GM18519 (cell line): ENCODE data around the gene SEMA3F.
"Not testable (repeated sequence)": the region's sequence is repeated elsewhere in the genome, so short reads cannot be mapped to it uniquely, and the experiment has no call there.

ENCODE experiments used
- ATAC-seq: cut with Tn5 transposase; IDR thresholded peaks from one replicate; pipeline ENCODE4 v1.9.1; 2021; ENCODE audit warnings: mild to moderate bottlenecking, moderate library complexity; ENCODE audit not compliant: unreplicated experiment, low FRiP score

The SEMA3F gene

DNA sequence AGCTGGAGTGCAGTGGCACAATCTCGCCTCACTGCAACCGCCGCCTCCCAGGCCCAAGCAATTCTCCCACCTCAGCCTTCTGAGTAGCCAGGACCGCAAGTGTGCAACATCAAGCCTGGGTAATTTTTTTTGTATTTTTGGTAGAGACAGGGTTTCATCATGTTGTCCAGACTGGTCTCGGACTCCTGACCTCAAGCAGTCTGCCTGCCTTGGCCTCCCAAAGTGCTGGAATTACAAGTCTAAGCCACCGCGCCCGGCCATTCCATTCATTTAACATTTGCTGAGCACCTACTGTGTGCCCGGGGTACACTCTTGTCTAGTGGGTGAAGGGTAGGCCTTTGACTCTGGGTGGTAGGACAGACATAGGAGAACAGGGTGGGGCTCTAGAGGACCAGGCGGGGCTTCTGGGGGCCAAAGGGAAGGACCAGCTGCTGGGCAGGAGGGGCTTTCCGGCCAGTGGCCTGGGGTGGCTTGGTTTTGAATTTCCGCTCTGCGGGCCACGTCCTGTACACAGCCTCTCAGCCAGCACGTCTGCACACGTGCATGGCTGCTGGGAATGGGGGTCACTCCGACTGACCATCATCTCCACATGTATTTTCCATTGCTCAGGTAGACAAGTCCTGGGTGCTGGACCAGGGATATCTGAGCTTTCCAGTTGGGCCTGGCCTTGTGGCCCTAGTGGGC lies 52.4 kb downstream of the SEMA3F start:
- no peak for ATAC-seq

DNA sequence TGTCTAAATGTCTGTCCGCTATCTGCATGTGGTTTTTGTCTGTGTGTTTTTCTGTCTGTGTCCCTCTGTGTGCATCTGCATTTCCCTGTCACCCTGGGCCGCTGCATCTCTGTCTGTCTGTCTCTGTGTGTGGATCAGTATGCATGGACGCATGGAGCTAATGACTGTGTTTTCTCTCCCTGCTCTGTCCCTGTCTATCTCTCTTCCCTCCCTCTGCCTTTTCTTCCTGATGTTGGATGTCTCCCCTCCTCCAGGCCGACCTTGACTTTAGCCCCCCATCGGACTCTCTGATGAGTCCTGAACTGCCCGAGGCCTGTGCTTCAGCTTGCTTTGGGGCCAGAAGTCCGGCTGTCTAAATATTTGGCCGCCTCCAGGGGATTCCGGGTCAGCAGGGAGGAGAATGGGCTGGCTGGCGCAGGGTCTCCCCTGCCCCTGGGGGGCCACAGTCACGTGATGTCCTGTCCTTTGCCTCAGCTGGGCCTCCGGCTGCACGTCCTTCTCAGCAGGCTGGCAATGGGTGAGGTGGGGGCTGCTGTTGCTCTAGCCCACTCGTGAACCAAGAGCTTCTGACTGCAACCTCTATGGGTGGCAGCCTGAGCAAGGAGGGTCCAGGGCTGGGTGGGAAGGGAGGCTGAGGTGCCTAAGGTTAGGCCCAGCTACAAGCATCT lies 53.7 kb downstream of the SEMA3F start:
- no peak for ATAC-seq

GRCh38 chr3:50210176-50210509 lies 55.0 kb downstream of the SEMA3F start:
- ATAC-seq, result no peak

DNA sequence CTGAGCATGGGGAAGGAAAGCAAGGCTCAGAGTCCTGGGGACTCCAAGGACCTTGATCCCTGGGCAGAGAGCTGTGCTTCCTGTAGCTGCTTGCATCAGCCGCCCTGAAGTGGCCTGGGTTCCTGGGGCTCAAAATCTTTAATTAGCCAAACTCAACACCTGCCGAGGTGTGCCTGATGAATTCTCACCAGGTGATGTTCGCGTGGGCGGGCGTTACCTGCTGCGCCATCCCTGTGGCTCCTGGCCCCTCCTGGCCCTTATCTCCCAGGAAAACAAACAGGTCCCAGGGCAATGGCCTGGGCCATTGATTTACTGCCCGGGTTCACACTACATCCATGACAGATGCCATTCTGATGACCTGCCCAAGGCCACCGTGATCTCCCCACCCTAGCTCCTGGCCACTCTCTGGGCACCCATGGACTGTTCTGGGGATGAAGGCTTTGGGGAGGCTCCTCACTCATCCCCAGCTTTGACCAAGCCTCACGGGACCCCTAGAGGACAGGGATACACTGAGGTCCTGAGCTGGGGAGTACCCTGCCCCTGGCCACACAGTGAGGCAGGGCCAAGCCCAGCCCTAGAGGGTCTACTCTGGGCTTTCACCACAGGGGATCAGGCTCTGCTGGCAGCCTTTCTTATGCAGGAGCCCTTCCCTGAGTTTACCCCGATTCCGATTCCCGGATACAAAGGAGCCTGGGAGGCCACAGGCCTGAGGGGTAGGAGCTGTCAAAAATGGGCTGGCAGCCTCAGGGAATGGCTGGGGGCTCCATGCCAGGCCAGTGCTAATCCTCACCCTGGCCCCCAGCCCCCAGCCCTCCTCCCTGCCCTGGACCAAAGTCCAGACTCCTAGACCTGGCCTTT lies 55.6 kb downstream of the SEMA3F start:
- ATAC-seq, result no peak

DNA sequence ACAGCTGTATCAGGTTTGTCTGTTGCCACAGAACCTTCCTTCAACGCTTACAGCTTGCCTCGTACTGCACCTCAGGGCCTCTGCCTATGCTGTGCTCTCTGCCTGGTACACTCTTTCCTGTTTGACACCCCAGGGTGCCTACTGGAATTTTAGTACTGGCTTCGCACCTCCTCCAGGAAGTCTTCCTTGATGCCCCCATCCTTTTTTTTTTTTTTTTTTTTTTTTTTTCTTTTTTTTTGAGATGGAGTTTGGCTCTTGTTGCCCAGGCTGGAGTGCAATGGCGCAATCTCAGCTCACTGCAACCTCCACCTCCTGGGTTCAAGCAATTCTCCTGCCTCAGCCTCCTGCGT lies 56.2 kb downstream of the SEMA3F start:
- ATAC-seq, result not testable (repeated sequence)

DNA sequence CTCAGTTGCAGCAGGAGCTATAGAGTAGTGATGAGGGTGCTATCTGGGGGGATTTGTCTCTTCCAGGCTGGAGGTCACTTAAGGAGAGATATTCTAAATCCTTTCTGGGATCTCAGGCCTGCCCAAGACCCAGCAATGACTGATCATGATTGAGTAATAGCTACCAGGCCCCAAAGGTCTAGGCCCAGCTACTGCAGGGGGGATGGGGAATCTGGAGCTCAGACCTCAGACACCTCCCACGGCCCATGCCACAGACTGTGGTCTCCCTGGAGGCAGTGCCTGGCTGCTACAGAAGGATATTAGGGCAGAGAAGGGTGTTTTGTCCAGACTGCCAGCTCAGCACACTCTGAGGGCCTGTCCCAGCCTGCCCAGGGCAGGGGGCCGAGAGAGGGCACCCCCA lies 56.8 kb downstream of the SEMA3F start:
- ATAC-seq, result no peak

GRCh38 chr3:50212502-50212901 lies 57.4 kb downstream of the SEMA3F start:
- no peak for ATAC-seq

- ATAC-seq, result no peak
Measured at GRCh38 chr3:50212971-50213370, 57.8 kb downstream of the SEMA3F start.

DNA sequence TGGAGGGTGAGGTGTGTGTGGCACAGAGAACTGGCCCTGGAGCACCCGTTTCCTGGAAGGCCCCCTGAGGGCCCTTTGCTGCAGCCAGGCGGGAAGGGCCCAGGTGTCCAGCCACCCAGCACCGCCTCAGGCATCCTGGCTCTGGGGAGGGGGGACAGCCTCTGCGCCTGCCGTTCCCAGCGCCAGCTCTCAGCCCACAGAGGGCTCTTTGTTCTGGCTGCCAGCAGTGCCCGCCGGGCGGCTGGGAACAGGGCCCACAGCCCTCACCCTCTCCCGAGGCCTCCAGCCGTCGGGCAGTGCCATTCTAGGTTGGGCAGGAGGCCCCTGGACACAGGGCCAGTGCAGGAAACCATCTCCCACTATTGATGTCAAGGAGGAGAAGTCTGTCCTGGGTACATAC lies 58.2 kb downstream of the SEMA3F start:
- no peak for ATAC-seq

DNA sequence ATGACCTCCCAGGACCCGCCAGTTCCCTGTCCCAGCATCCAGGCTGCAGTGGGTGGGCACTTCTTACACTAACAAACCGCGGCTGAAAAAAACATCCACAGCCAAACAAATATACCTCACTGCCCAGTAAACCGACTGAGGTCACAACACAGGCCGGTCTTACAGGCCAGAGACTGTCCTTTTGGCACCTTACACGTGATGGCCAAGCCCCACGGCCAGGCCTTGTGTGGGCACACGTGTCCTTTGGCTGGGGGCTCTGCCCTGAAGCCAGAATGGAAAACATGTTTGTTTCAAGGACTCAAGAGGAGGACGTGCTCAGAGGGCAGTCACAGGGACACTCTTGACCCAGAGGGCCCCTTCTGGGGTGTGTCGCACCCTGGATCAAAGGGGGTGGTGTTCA lies 59.7 kb downstream of the SEMA3F start:
- ATAC-seq, result no peak

- no peak for ATAC-seq
Measured at GRCh38 chr3:50215529-50215928, 60.4 kb downstream of the SEMA3F start.

GRCh38 chr3:50217681-50218080 lies 62.6 kb downstream of the SEMA3F start:
- ATAC-seq, result no peak

DNA sequence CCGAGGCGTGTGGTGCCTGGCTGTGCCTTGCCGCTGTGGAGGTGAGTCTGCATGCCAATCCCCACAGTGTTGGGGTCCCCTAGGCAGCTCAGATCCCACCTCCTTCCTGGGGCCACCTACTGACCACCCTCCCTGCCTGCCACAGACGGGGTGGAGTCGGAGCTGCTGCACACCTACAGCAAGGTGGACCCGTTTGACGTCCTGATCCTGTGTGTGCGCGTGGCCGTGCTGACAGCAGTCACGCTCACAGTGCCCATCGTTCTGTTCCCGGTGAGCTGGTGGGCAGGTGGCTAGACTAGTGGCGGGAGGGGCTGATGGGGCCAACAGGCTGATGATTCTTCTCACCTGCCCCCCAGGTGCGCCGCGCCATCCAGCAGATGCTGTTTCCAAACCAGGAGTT lies 63.3 kb downstream of the SEMA3F start:
- ATAC-seq, result no peak

- ATAC-seq, result no peak
Measured at GRCh38 chr3:50219285-50219684, 64.2 kb downstream of the SEMA3F start.

DNA sequence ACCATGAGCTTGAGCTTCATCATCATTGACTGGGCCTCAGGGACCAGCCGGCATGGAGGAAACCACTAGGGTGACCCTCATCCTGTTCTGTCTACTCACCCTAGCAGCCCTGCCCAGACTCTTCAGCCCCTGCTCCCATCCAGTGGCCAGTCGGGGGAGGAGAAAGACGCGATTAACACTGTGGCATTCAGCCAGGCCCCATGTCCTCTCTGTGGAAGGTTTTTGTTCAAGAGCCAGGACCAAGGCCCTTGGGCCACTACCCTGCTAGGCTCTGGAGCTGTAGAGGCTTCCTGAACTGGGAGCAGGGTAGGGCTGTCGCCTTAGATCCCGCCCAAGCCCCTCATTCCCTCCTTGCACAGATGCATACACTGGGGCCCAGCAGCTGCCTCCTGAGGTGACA lies 65.0 kb downstream of the SEMA3F start:
- ATAC-seq, result no peak

- ATAC-seq, result no peak
Measured at GRCh38 chr3:50221051-50221410, 65.9 kb downstream of the SEMA3F start.

DNA sequence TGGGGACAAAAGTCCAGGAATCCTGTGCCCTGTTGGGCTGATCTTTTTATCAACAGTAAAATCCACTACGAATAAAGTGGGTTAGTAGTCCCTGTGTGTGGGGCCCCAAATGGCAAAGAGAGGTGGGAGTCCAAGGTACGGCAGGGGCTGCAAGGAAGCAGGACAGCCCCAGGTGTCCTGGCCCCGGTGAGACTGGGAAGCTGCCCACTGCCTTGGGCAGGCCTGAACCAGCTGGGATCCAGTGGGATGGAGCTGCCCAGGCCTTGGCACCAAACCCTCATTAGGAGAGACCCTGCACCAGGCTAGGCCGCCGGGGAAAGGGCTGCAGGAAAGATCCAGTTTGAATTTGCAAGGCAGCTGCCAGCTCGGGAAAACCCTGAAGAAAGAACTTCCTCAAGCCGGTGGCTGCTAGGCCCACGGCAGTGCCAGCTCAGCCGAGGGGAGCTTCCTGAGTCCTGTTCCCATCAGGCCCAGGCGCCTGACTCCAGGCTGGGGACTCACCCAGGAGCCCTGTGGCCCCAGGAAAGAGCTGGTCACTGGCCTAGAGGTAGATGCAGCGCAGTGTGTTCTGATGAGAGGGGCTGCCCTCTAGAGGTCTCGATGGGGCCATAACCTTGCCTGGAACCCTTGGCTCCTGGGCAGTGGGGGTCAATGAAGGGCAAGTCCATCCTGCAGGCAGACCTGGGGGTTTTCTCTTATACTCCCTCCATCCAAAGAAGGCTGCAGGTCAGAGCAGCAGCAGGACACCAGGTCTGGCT lies 66.5 kb downstream of the SEMA3F start:
- no peak for ATAC-seq

- no peak for ATAC-seq
Measured at GRCh38 chr3:50222169-50222528, 67.0 kb downstream of the SEMA3F start.

GRCh38 chr3:50224639-50225038 lies 69.5 kb downstream of the SEMA3F start:
- no peak for ATAC-seq

GRCh38 chr3:50226888-50227389 lies 71.8 kb downstream of the SEMA3F start:
- ATAC-seq, result no peak
